HepG2 (cell line): ENCODE data around the gene GPR65. TPM values are rescaled to one million over a fixed set of nuclear protein-coding genes. Genes with fewer than 3 reads are reported as not detected.

Experiments used
- ATAC-seq: fragments of 200-7000 bp; cut with Tn5 transposase; 3 replicates; pipeline ENCODE4 v1.9.1; 2020; ENCODE audit warnings: mild to moderate bottlenecking, moderate library complexity
- BruUV-seq: library from RNA; stranded (reverse); fragments of 400-500 nt; replicated peaks from 2 replicates; lab custom pipeline; 2021; lab: Mats Ljungman, UMichigan
- CTCF ChIA-PET: fragments of 300-600 bp; formaldehyde crosslinking; extraction: SDS; loops from one replicate; lab custom pipeline; 2021; ENCODE audit warnings: low total read pairs, inconsistent platforms, low intra/inter-chr PET ratio; lab: Yijun Ruan, JAX
- POLR2A ChIA-PET: fragments of 350-600 bp; sonication (Branson Sonifier 250); formaldehyde crosslinking; loops from one replicate; lab custom pipeline; 2020; ENCODE audit warnings: antibody characterized with exemption, inconsistent platforms; lab: Yijun Ruan, JAX
- DNase-seq: peaks from one replicate; pipeline ENCODE4 v3.0.0-alpha.2; 2015; ENCODE audit warnings: low spot score
- FAIRE-seq: peaks from 3 replicates; lab custom pipeline; 2011; peaks lifted over from hg19 to GRCh38; lab: Jason Lieb, UNC
- H2AFZ ChIP-seq: one replicate; pipeline ENCODE4 v1.6.1; 2011; ENCODE audit warnings: low read length, inconsistent platforms
- H3K27ac ChIP-seq: fragments of 300-600 bp; 3 replicates; pipeline ENCODE4 v1.8.0; 2011; ENCODE audit warnings: mixed run types, mild to moderate bottlenecking, mixed read lengths, low read length, inconsistent platforms; ENCODE audit not compliant: insufficient read depth; ENCODE audit errors: extremely low read length
- H3K27me3 ChIP-seq, 2 experiments: fragments of 200-600 bp in 1 of 2; 2 replicates in 1 of 2; 3 replicates in 1 of 2; pipeline versions ENCODE4 v1.6.0 to v1.8.0; 2011; ENCODE audit warnings: low read length in 2 of 2, mild to moderate bottlenecking in 2 of 2, moderate library complexity in 2 of 2, inconsistent platforms in 1 of 2; ENCODE audit not compliant: insufficient read depth in 2 of 2, control insufficient read depth in 1 of 2
- H3K36me3 ChIP-seq, 2 experiments: fragments of 200-600 bp in 1 of 2; replicated peaks in 1 of 2; 2 replicates in 1 of 2; 3 replicates in 1 of 2; pipeline versions ENCODE4 v1.5.1 to v1.8.0; 2011; ENCODE audit warnings: low read length in 2 of 2, inconsistent platforms in 1 of 2; ENCODE audit not compliant: insufficient read depth in 2 of 2, control insufficient read depth in 1 of 2
- H3K4me1 ChIP-seq: 2 replicates; pipeline ENCODE4 v1.5.1; 2012; ENCODE audit warnings: low read length, inconsistent platforms; ENCODE audit not compliant: insufficient read depth
- H3K4me2 ChIP-seq: 2 replicates; pipeline ENCODE4 v1.6.0; 2011; ENCODE audit warnings: low read depth, low read length, inconsistent platforms
- H3K4me3 ChIP-seq, 3 experiments: fragments of 200-600 bp in 1 of 3; sonication (generic), shearing (Covaris generic) in 1 of 3; replicated peaks in 1 of 3; 2 replicates each; pipeline ENCODE4 v1.5.1; 2011 to 2016; ENCODE audit warnings: low read length in 3 of 3, inconsistent platforms in 2 of 3, low read depth in 2 of 3, mild to moderate bottlenecking in 2 of 3, control low read depth in 1 of 3, mixed read lengths in 1 of 3; ENCODE audit not compliant: insufficient read depth in 1 of 3
- H3K79me2 ChIP-seq: one replicate; pipeline ENCODE4 v1.6.1; 2011; ENCODE audit warnings: low read length, inconsistent platforms; ENCODE audit not compliant: insufficient read depth
- H3K9ac ChIP-seq: 2 replicates; pipeline ENCODE4 v1.6.0; 2011; ENCODE audit warnings: mild to moderate bottlenecking, low read depth, low read length, inconsistent platforms; ENCODE audit not compliant: insufficient read depth
- H3K9me3 ChIP-seq: 2 replicates; pipeline ENCODE4 v1.5.1; 2012; ENCODE audit warnings: mild to moderate bottlenecking, low read length
- H4K20me1 ChIP-seq: 2 replicates; pipeline ENCODE4 v1.6.0; 2011; ENCODE audit warnings: inconsistent platforms, mild to moderate bottlenecking, low read length, moderate library complexity; ENCODE audit not compliant: insufficient read depth
- BCLAF1 ChIP-seq: fragments of 450-650 bp; IDR thresholded peaks from 2 replicates; pipeline ENCODE4 v1.6.1; 2017; ENCODE audit warnings: mild to moderate bottlenecking
- ELF1 ChIP-seq: sonication (generic); formaldehyde crosslinking; IDR thresholded peaks from 2 replicates; pipeline ENCODE4 v1.4.0; 2020; ENCODE audit warnings: missing genetic modification reagents
- EZH2 ChIP-seq: conservative IDR thresholded peaks from 2 replicates; pipeline ENCODE4 v1.6.1; 2012; ENCODE audit warnings: mild to moderate bottlenecking, low read depth, low read length, moderate library complexity
- JUND ChIP-seq: sonication (generic); formaldehyde crosslinking; IDR thresholded peaks from 2 replicates; pipeline ENCODE4 v1.8.0; 2022; ENCODE audit warnings: mild to moderate bottlenecking, missing genetic modification reagents
- MEIS1 ChIP-seq: sonication (generic); formaldehyde crosslinking; IDR thresholded peaks from 2 replicates; pipeline ENCODE4 v1.9.0; 2021; ENCODE audit warnings: mild to moderate bottlenecking, missing genetic modification reagents, moderate library complexity, borderline replicate concordance
- MEIS2 ChIP-seq: sonication (generic); formaldehyde crosslinking; IDR thresholded peaks from 2 replicates; pipeline ENCODE4 v1.9.0; 2021; ENCODE audit warnings: mild to moderate bottlenecking, missing genetic modification reagents
- MYNN ChIP-seq: sonication (generic); formaldehyde crosslinking; IDR thresholded peaks from 2 replicates; pipeline ENCODE4 v1.4.0; 2020; ENCODE audit warnings: mild to moderate bottlenecking, low read depth, missing genetic modification reagents
- PAF1 ChIP-seq: IDR thresholded peaks from 2 replicates; pipeline ENCODE4 v1.6.1; 2016; ENCODE audit warnings: missing genetic modification reagents, missing compliant biosample characterization
- PHB2 ChIP-seq: fragments of 450-650 bp; IDR thresholded peaks from 2 replicates; pipeline ENCODE4 v1.6.1; 2018; ENCODE audit not compliant: partially characterized antibody
- RFXANK ChIP-seq: IDR thresholded peaks from 2 replicates; pipeline ENCODE4 v1.6.1; 2016
- SOX13 ChIP-seq, 3 experiments: fragments of 450-650 bp in 1 of 3; sonication (generic) in 1 of 3; formaldehyde crosslinking in 1 of 3; IDR thresholded peaks in 2 of 3; conservative IDR thresholded peaks in 1 of 3; 2 replicates each; pipeline versions ENCODE4 v1.5.0 to v1.6.1; 2016 to 2020; ENCODE audit warnings: antibody characterized with exemption in 1 of 3, mild to moderate bottlenecking in 1 of 3, missing compliant biosample characterization in 1 of 3, missing genetic modification reagents in 1 of 3, moderate library complexity in 1 of 3
- WIZ ChIP-seq: sonication (generic); formaldehyde crosslinking; IDR thresholded peaks from 2 replicates; pipeline ENCODE4 v1.5.1; 2020; ENCODE audit warnings: mild to moderate bottlenecking, missing genetic modification reagents
- ZNF556 ChIP-seq: sonication (generic); formaldehyde crosslinking; IDR thresholded peaks from 2 replicates; pipeline ENCODE4 v1.4.0; 2020; ENCODE audit warnings: mild to moderate bottlenecking, missing genetic modification reagents, borderline replicate concordance
- WGBS: methylation state at CpG from one replicate; pipeline ENCODE4 v1.1.6; 2017; ENCODE audit warnings: low lambda C conversion rate; 5-methylcytosine and 5-hydroxymethylcytosine counted together
- in situ Hi-C: cut with HindIII; loops from 2 replicates; pipeline ENCODE4 v1.10.0; 2017; ENCODE audit warnings: low pct_unique_long_range_greater_than_20kb; ENCODE audit not compliant: extremely low pct_ligation_motif_present
- intact Hi-C: fragments of 100-400 bp; cut with micrococcal nuclease; formaldehyde crosslinking; loops from one replicate; pipeline ENCODE4 v1.10.0; 2022; ENCODE audit not compliant: unreplicated experiment
- polyA plus RNA-seq, 8 experiments: library from polyadenylated mRNA; depleted of rRNA in 3 of 8; stranded (reverse) in 7 of 8; unstranded in 1 of 8; fragments of >200 nt; fragmentation: Illumina TruSeq in 4 of 8; extraction: Trizol in 4 of 8; gene quantifications; 2 replicates each; pipeline versions ENCODE4 v1.2.1 to v1.2.3, GENCODE V29; 2011 to 2016; ENCODE audit warnings: low read depth in 4 of 8, missing spikeins in 1 of 8, mixed read lengths in 1 of 8; ENCODE audit not compliant: insufficient read depth in 1 of 8
- total RNA-seq, 5 experiments: library from RNA; depleted of rRNA; stranded (reverse); fragments of >200 nt; fragmentation: Illumina TruSeq; extraction: Trizol; gene quantifications; 2 replicates each; pipeline ENCODE4 v1.2.3, GENCODE V29; 2016; ENCODE audit warnings: low read depth in 1 of 5

The GPR65 gene
- total and polyA plus RNA-seq, 2 of the 13 experiments (the other 11 are each of a cell fraction or from before 2014, with no cell fraction given): not detected

- ChIA-PET CTCF (no interaction called here), POLR2A (no interaction called here)
- Histone ChIP-seq H3K9ac (no peak overlapping the region), H3K27me3 (no peaks in the 10 kb centered on the region), H3K9me3 (no peaks in the 10 kb centered on the region), H4K20me1 (no peaks in the 10 kb centered on the region), H3K4me1 (no peaks in the 10 kb centered on the region), H3K4me2 (no peak overlapping the region), H3K79me2 (no peaks in the 10 kb centered on the region), H3K27ac (no peak overlapping the region), H3K4me3 (no peak overlapping the region), H3K36me3 (no peaks in the 10 kb centered on the region), H2AFZ (no peak overlapping the region)
- no peak for ATAC-seq
- intact Hi-C loops (no loop called here), in situ Hi-C loops (no loop called here)
- no TSS peak for BruUV-seq
- 0% methylated on average over 1 of the region's 1 CpG for WGBS
- no peak for FAIRE-seq
- no peak for TF ChIP-seq ELF1
- no peak for TF ChIP-seq MYNN (CRISPR knock-in tag)
- no peak for TF ChIP-seq JUND (CRISPR knock-in tag)
- no peak for TF ChIP-seq SOX13 (IDR thresholded peaks at IDR 0.05)
- no peak for TF ChIP-seq SOX13 (CRISPR knock-in tag; conservative IDR thresholded peaks at IDR 0.05 in 1 of 2, IDR thresholded peaks at IDR 0.05 in 1 of 2)
- no peak for TF ChIP-seq WIZ
- TF ChIP-seq MEIS1 (CRISPR knock-in tag): no peak
- no peak for DNase-seq
Measured at GRCh38 chr14:87979689-87980088, 25.2 kb upstream of the GPR65 start.

GRCh38 chr14:87989221-87989955 lies 15.5 kb upstream of the GPR65 start:
- no peak for ATAC-seq
- Histone ChIP-seq H4K20me1 (no peaks in the 10 kb centered on the region), H3K27me3 (no peaks in the 10 kb centered on the region)
- TF ChIP-seq PHB2: no peak
- no peak for TF ChIP-seq ZNF556 (CRISPR knock-in tag)
- TF ChIP-seq MEIS2: no peak
- TF ChIP-seq BCLAF1: no peak
- TF ChIP-seq PAF1: no peak
- TF ChIP-seq RFXANK (CRISPR knock-in tag): no peak
- TF ChIP-seq EZH2: no peak
- TF ChIP-seq, all 625 proteins: peak for 0
- H2AFZ ChIP-seq: peak overlapping the region; percentile 7
- H3K27ac ChIP-seq: no peak overlapping the region
- no peak overlapping the region for H3K9ac ChIP-seq
- H3K4me2 ChIP-seq: no peak overlapping the region
- 27% methylated on average over 5 of the region's 5 CpGs for WGBS
- intact Hi-C loops: no loop called here
- CTCF ChIA-PET: no interaction called here
- FAIRE-seq (no peak), DNase-seq (no peak)
- in situ Hi-C loops: no loop called here
- BruUV-seq: no TSS peak
- peaks cover 8% of the 10 kb centered on the region; the same call in 1 of the 2 replicates for H3K4me1 ChIP-seq
- H3K36me3 ChIP-seq: no peaks in the 10 kb centered on the region
- no peaks in the 10 kb centered on the region for H3K79me2 ChIP-seq
- H3K9me3 ChIP-seq: no peaks in the 10 kb centered on the region
- H3K4me3 ChIP-seq: no peak overlapping the region
- POLR2A ChIA-PET: no interaction called here
